Stimulated activated CD8-positive, alpha-beta memory T cell treated with anti-CD3 and anti-CD28 coated beads, Interleukin-4, amount 100 ng/mL, for 24 hours (primary cell): ENCODE results near the gene PEX14.
A peak's percentile ranks its signal among the peaks of the same experiment; 100 is the strongest.
"Not testable (repeated sequence)": the region's sequence is repeated elsewhere in the genome, so short reads cannot be mapped to it uniquely, and the experiment has no call there.

Experiments used
- DNase-seq: peaks from one replicate; pipeline ENCODE4 v3.0.0-alpha.2; 2020; ENCODE audit warnings: low read depth

Gene PEX14

DNA sequence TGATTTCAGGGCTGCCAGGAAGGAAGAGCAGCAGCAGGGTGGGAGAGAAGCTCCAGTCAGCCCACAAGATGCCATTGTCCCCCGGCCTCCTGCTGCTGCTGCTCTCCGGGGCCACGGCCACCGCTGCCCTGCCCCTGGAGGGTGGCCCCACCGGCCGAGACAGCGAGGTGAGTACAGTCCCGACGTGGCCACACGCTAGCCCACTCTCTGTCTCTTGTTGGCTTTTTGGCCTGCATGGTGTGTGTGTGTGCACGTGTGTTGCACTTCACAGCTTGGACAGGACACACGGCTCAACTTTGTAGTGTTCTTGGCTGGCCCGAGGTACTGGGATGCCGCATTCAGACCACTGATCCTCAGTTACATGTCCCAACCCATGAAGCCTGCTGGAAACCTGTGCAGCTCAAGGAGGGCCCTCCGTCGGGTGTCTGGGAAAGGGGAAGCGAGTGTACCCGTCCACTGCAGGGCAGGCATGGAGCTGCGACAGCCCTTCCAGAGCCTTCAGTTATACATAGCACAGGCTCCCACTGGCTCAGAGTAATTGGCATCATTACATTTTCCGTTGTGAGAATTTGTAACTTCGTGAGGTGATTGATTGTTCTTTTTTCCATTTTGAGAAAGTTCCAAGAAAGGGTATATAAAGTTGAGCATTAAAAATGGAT is 24.5 kb upstream of the PEX14 start:
- DNase-seq: no peak

DNA sequence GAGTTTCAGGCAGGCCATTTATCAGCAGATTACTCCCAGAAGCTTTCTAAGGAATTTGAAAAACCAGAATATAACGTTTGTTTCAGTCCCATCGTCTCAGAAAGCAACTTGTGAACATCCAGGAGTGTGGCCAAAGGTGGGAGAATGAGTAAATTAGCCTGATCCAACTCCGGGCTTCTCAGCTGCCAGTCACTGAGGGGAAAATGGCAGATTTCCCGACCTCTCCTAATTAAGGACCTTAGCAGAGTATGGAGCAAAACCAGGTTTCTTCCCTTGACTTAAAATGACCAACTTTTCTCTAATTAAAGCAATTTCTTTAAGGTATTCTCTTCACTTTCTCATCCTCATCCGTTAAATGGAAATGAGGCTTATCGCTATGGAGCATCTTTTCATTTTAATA is 23.9 kb upstream of the PEX14 start:
- DNase-seq: no peak

DNA sequence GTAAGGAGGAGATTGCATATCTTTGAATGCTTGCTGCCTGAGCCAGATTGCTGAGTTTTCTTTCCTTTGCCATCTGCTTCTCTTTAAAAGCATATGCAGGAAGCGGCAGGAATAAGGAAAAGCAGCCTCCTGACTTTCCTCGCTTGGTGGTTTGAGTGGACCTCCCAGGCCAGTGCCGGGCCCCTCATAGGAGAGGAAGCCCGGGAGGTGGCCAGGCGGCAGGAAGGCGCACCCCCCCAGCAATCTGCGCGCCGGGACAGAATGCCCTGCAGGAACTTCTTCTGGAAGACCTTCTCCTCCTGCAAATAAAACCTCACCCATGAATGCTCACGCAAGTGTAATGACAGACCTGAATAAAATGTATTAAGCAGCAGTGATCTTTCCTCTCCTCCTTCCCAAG is 23.5 kb upstream of the PEX14 start:
- DNase-seq: no peak

DNA sequence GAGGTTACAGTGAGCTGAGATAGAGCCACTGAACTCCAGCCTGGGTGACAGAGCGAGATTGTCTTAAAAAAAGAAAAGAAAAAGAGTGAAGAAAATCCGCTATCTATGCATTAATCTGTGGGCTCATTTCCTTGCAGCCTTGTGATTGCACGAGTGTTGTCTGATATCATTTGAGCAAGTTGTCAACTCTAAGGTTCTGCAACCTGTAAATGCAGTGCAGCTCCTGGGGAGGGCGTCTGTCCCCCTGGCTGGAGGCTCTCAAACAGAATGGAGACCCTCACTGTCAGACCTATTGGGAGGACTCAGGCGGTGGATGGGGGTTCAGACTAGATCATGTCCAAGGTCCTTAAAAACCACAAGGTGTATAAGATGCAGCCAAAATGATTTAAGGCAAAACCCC is 18.7 kb upstream of the PEX14 start:
- DNase-seq: no peak

DNA sequence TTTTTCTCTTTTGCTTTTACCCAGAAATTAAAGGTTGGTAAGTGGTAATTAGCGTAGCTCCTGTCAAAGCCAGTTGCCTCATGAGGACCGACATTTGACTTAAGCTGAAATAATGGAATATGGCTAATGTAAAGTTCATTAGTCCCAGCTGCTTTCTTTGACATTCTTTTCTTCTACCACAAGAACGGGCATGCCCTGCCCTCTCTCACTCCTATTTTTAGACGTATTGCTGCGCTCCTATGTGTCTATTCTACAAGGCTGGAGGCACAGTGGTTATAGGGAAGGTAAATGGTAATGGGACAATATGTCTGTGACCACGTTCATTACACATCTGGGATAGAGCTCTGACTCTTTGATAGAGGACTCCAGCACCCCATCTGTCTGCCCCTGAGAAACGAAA is 18.1 kb upstream of the PEX14 start:
- no peak for DNase-seq

DNA sequence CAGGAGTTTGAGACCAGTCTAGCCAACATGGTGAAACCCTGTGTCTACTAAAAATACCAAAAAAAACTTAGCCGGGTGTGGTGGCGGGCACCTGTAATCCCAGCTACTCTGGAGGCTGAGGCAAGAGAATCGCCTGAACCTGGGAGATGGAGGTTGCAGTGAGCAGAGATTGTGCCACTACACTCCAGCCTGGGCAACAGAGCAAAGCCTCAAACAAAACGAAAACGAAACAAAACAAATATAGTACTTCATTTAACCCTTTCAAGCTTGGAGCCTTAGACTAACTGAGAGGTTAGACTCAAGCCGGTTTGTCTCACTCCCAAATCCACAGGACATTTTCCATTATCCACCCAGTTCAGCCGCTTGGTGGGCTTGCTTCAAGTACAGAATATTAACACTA is 17.3 kb upstream of the PEX14 start:
- not testable (repeated sequence) for DNase-seq

DNA sequence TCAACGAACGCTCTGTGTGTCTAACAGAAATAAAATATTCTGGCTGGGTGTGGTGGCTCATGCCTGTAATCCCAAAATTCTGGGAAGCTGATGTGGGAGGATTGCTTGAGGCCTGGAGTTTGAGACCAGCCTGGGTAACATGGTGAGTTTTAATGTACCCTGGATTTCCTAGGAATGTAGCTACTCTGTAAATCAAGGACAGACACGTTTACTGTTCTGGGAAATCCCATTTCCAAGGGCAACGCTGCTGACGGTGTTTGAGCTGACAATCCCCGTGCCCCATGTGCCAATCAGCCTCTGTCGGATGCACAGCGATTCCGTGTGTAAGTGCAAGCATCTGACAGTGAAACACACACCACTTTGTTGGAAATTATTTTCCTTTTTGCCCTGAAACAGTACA is 16.9 kb upstream of the PEX14 start:
- no peak for DNase-seq

DNA sequence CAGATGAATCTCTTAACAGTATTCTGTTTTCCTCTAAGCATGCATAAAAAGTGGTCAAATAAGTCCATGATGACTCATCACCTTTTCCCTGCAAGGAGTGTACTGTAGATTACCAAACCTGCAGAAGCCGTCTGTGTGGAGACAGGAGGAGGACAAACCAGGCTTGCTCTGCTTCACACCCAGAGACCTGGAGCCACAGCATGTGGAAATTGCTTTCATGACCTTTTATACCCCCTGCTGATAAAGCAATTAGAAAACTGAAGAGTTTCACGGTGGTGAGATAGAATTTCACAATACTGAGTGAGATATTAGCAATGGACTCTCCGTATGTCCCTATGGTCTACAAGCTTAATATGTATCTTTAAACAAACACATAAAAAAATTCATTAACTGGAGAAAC is 15.6 kb upstream of the PEX14 start:
- DNase-seq: no peak

DNA sequence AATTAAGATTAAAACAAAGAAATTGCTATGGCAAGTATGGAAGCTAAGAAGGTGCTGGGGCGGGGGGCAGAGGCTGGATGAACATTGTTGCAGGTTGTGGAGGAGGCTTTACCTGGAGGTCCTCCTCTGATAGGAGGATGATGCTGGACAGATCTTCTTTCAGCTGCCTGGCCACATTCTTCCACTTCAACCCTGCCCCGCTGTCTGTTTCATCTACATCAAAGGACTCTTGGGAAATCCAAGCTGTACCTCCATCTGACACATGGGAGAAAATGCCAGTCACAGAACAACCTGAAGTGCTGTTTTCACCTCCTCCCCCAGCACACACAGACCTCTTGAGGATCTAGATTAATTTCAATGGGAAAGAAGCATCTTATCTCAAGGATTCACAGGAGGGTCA is 7.7 kb upstream of the PEX14 start:
- DNase-seq: no peak

DNA sequence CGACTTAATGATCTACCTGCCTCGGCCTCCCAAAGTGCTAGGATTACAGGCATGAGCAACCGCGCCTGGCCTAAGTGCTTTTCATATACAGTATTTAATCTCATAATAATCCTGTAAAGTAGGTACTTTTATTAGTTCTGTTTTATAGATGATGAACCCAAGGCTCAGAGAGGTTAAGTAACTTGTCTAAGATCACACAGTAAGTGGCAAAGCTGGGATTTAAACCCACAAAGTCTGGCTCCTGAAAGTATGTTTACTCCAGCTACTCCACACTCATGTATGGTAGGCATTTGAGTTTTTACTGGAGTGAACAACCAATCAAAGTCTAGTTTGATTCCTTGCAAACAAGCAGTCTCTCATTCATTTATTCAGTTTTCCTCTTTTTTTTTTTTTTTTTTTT is 4.7 kb upstream of the PEX14 start:
- no peak for DNase-seq

DNA sequence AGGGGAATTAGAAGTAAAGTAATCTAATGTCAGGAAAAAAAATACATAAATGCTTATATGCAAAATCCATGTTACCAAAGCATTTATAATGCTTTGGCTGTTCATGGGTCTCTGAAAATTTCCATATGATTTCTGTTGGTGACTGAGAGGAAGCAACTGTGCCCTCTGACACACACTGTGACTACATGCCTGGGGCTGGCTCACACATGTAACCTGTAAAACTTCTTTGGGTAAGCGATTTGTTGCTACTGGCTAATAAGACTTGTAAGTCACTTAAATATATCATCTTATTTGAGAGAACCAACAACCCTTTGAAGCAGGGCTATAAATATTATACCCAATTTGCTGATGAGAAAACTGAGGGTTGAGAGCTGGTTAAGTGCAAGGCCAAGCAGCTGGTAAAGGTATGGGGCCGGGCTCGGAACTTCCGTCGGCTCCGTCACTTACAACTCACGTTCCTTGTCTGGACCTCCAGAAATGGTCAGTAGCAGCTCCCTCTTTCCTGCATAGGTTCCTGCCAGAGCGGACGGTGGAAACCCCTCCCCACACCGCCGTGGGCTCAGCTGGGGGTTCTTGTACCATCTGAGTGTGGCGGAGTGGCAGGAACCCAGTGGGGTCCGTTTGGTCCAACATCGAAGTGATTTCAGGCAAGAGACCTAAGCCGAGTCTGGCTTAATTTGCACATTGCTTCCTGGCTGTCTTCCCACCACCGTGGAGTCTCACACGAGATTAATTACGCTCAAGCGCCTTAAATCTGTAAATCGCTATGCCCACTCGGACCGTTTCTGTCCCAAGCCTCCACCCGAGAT is 3.1 kb upstream of the PEX14 start:
- no peak for DNase-seq

DNA sequence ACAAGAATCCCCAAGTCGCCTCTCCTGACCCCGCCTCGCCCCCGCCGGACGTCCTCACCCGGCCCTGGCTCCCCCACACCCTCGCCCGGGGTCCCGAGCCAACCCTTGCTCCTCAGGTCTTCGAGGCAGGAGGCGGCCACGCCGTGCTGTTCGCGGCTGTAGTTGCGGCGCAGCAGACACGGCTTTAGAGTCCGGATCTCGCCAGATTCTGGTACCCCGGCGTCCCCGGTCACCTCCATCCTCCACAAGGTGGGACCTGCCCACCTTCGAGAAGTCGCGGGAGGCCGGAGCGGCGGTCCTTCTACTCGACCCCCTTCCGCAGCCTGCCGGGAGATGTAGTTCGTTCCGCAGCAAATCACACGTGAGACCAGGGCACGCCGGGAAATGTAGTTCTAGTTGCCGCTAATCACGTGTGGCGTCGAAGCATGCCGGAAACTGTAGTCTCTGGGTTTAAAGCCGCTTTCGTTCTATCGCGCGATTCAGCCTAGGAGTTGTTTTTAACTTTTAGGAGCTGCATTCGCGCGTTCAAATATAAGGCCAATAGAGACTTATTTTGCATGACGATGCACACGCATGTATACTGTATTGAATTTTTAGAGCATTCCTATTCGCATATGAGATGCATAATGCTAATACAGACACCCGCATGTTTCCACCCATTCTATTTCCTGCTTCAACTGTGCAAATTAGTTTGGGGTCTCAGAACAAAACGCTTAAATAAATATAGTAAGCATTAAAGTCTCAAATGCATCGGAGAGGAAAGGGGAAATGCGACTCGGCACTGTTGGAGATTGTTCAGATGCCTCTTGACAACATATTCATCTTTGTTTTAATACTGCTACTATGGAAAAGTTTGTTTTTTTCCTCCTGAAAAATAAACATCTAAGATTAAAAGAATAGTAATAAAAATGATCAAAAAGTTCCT is 2.3 kb upstream of the PEX14 start, which contains the start of gene DFFA:
TSS of gene DFFA (minus strand) at position 310 of the 925 bp plus-strand sequence. CDS start at position 239, 71 bp downstream.
- peak; percentile 87 for DNase-seq

DNA sequence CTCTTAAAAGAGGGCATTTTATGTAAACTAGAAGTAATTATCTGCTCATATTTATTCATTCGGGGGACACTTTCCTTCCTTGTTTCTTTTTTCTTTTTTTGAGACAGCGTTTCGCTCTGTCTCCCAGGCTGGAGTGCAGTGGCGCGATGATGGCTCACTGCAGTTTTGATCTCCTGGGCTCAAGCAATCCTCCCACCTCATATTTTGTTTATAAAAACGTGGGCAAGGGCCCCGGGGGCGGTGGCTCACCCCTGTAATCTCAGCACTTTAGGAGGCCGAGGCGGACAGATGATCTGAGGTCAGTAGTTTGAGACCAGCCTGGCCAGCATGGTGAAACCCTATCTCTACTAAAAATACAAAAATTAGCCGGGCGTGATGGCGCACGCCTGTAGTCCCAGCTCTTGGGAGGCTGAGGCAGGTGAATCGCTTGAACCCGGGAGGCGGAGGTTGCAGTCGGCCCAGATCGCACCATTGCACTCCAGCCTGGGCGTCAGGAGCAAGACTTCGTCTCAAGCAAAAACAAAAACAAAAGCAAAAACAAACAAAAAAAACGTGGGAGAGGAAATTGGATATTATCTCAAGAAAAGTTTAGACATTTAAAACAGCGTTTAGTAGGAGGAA is 1.5 kb upstream of the PEX14 start:
- no peak for DNase-seq

DNA sequence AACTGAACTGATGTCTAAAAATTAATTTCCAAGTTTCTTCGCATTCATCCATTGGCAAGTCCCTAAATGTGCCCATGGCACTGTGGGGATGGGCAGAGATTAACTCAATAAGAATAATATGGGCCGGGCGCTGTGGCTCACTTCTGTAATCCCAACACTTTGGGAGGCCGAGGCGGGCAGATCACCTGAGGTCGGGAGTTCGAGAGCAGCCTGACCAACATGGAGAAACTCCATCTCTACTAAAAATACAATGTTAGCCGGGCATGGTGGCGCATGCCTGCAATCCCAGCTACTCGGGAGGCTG is 489 bp upstream of the PEX14 start:
- DNase-seq: not testable (repeated sequence)

DNA sequence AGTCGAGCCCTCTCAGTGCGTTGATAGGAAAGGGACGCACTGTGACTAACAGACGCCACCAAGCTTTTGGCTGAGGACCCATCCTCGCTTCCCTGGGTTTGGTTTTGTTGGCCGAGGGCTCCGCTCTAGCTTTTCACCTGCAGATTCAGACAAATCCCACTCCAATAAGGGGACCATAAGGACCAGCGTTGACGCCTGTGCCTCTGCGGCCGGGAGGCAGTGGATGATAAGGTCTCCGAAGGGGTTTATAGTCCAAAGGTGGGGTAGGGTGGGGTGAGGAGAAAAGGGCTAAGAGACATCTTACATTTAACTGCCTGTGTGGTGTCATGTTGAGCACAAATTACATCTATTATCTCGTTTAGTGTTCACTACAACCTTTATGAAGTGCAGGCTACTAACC is 760 bp downstream of the PEX14 start:
- DNase-seq: no peak

DNA sequence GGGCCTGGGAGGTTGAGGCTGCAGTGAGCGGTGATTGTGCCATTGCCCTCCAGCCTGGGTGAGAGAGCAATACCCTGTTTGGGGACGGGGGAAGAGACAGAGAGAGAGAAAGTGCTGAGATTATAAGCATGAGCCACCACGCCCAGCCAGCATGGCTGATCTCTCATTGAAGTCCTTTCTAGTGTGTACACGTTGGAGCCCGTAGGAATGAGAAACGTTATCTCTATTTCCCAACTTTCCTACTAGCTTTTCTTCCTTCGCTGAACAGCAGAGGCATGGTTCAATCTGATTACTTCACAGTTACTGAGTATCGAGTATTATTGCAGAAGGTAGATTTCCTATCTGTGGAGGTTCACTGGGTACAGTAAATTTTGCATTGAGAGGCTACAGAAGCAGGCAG is 4.5 kb downstream of the PEX14 start:
- DNase-seq: no peak

DNA sequence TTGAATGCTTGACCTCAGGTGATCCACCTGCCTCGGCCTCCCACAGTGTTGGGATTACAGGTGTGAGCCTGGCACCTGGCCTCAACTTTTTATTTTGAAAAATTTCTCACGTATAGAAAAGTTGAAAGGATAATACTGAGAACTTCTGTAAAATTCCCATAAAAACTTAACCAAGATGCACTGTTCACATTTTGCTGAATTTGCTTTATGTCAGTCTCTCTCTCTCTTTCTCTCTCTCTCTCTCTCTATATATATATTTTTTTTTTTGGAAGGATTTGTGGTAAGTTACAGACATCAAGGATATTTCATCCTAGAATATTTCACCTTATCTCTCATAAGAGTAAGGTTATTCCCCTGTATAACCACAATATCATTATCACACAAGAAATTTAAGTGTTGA is 5.9 kb downstream of the PEX14 start:
- DNase-seq: no peak

DNA sequence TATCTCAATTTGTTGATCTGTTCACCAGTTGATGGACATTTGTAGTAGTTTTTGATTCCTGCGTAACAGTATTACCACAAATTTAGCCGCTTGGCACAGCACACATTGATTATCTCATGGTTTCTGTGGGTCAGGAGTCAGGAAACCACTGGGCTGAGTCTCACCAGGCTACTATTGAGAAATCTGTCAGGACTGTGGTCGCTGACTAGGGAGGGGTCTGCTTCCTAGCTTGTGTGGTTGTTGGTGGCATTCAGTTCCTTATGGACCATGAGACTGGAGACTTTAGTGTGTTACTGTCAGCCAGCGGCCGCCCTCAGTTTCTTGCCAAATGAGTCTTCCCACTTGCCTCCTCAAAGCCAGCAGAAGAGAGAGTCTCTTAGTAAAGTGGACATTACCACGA is 9.8 kb downstream of the PEX14 start:
- no peak for DNase-seq

DNA sequence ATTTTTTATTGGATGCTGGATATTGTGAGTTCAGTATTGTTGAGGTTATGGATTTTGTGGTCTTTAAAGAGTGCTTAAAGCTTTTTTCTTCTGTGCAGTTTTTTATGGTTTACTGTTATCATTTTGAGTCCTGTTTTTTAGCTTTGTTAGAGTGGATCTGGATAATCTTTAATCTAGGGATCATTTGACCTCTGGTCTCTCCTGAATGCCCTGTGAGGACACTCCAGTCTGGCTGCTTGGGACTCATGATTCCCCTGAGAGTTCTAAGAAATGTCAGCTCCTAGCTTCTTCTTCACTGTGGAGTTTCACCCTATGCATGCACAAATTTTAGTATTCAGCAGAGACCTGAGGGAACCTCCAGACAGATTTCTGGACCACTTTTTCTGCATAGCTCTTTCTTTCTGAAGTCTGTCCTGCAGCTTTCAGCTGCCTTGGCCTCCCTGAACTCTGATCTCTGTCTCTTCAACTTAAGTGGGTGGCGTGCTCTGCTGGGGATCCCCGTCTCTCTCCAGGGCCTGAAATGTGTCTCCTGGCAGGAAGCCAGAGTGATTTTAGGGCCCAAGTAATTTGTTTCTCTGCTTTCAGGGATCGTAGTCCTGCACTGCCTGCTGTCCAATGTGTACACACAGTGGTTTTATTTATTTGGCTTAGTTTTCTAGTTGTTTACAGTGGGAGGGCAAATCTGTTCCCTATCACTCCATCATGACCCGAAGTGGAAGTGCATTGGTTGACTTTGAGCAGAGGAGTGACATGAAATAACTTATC is 14.7 kb downstream of the PEX14 start:
- DNase-seq: no peak

DNA sequence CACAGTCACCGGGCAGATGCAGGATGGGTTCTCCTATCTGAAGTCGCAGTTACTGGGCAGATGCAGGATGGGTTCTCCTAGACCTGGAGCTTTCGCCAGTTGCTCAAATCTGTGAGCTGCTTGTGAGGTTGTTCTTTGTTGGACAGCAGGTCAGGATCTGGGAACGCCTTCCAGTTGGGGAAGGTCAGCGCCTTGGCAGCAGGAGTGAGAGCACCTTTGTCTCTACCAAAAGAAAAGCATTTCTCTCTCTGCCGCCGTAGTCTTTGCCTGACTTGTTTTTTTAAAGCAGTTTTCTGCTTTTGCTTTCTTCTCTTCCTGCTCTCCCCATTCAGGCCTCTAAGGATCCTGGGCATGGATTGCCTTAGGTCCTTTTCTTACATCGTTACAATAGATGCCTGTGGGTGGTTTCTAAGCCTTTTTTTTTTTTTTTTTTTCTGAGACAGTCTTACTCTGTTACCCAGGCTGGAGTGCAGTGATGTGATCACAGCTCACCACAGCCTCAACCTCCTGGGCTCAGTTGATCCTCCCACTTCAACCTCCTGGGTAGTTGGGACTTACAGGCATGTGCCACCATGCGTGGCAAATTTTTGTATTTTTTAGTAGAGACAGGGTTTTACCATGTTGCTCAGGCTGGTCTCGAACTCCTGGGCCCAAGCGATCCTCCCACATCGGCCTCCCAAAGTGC is 15.7 kb downstream of the PEX14 start:
- DNase-seq: no peak

DNA sequence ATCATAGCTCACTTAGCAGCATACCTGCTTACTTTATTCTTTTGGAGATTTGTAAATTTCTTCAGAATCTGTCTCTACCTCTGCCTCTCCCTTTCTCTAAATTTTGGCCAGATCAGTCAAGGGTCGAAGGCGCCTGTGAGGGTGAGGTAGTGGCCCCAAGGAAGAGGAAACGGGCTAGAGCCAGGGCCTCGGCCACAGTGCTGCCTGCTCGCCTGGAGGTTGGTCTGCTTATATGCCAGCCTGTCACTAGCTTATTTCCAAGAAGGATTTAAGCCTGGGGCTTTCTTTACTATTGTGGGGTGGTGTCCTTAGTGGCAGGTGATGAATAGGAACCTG is 19.6 kb downstream of the PEX14 start:
- DNase-seq: no peak
